ENCODE measurements around the gene PTPRN2.

PTPRN2 gene

DNA sequence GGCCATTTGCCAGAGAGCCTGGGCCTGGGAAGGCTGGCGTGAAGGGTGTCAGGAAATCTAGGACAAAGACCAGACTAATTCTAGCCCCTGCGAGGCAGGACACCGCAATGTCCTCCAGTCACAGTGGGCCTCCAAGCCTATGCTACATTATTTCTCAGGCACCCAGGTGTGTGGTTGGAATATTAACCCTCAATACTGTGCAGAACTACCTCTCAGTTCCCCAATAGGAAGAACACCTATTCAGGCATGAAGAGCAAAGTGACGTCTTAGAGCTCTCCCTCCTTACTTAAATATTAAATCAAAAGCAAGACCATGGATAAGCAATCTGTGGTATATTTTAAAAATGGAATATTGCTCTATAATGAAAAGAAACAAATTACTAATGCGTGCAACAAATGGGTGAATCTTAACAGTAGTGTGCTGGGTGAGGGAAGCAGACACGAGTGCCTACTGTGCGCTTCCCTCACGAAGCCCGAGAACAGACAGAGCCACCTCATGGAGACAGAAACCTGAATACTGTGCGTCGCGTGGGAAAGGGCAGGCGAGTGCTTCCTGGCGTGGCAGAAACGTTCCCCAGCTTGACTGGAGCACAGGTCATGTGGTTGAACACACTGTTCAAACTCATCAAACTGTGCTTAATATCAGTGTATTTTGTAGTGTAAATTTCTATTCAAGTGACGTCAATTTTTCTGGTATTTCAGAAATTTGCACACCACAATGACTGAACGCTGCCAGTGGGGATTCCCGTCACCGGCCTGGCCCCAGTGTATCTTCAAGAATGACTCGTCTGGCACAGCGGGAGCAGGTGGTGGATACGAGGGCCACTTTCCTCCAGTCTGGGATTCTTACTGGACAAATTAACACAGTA, 15.5 kb upstream of the PTPRN2 start:
- DNase-seq (ENCODE audit: low read depth in 2 of 2): no peak

DNA sequence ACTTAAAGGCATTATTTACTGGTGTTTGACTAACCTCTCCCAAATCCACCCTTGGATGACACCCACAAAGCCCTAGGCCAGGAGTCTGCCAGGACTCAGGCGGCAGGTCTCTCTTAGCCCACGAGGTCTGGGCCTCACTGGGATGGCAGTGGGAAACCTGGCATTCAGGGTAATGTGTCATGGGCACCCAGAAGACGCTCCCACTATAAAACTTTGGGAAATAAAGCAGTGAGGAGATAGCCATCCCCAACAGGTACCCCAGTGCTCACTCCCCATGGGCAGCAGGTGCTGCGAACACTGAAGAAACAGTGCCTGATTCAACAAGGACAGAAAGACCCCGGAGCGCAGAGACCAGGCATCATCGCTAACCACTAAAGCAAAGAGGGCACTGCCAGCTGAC, 14.4 kb upstream of the PTPRN2 start:
- no peak for DNase-seq (ENCODE audit: low read depth in 2 of 2)

DNA sequence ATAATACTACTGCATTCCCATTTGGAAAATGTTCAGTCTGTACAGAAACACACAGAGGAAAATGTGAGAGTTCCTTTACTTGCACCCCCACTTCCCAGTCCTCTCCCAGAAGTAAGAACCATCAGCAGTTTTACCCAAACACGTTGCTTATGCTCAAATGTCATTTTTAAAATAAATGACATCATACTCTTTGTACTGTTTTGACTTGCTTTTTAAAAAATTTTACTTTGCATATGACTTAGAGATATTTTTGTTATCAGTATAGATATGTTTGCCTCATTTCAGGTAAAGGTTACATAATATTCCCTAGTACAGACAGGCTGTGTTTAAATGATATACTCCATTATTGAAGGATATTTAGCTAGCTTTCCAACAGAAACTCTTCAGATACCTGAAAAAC, 13.5 kb upstream of the PTPRN2 start:
- no peak for DNase-seq (ENCODE audit: low read depth in 2 of 2)

DNA sequence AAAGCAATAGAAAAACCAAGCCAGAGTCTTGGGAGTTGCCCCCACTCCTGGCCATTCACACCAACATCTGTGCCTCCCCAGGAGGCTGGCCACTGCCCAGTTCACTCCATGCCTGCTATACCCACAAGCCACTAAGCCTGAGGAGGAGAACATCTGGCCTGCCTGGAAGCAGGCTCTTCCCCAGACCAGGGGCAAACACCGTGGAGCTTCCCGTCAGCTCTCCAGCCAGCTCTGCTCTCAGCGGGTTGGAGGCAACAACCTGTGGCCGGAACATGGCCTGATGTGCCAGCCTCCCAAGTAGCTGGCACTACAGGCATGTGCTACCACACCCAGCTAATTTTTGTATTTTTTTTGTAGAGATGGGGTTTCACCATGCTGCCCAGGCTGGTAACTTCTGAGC, 9.1 kb upstream of the PTPRN2 start:
- no peak for DNase-seq (ENCODE audit: low read depth in 2 of 2)

DNA sequence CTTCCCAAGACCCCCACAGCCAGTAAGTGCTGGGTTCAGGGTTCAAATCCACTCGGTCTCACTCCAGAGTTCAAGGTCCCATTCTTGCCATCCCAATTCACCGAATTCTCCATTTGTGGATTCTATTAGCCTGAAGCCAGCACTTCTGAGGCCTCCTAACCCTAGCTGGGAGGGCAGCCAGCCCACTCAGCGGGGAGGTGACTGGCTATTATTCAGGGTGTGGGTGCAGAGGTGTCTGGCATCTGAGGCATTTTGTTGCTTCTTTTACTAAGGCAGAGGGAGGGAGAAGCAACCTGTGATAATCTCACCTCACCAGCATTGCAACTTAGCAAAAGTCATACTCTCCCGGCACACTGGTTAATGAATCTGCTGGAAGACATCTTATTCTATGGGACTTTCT, 8.7 kb upstream of the PTPRN2 start:
- no peak for DNase-seq (ENCODE audit: low read depth in 2 of 2)

DNA sequence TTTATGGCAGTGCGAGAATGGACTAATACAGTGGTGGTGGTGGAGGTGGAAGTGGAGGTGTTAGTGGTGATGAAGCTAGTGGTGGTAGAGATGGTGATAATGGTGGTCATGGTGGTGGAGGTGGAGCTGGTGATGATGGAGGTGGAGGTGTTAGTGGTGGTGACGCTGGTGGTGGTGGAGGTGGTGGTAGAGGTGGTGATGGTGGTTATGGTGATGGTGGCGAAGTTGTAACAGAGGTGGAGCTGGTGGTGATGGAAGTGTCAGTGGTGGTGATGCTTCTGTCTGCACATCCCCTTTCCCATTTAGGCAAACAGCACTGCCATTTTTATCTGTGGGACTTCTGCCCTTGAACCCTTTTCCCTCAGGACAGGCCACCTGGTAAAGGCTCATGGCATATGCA, 7.4 kb upstream of the PTPRN2 start:
- no peak for DNase-seq (ENCODE audit: low read depth in 2 of 2)

DNA sequence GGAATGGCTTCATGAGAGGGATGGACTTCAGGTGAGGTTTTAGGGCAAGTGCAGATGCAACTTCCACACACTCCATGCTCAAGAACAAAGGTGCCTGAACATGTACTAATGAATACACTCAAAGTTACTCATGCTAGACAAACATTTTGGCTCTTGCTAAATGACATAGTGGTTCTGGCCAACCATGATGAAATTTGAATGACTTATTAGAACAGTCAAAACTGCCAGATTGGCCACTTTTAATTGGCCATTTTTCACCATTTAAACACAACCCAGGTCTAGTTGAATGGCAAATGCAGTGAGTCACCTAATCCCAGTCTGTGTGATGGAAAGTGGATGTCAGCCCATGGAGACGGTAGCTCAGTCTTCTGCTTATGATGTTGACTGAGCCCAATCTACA, 4.9 kb upstream of the PTPRN2 start:
- DNase-seq (ENCODE audit: low read depth in 2 of 2): no peak

DNA sequence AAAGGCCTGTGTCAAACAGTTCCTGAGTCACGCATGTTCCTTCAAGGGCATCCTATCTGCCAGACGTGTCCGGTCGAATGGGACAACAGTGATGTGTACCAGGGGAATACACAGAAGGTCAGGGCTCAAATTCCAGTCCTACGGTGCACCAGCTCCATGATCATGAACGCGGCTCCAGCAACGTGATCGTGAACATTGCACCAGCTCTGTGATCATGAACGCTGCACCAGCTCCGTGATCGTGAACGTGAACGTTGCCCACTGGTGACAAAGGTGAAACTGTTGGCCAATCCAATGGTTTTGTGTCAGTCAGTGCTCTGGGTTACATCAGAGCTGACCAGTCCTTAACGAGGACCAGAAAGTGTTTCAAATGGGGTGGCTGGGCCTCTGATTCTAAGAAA, 4.3 kb upstream of the PTPRN2 start:
- no peak for DNase-seq (ENCODE audit: low read depth in 2 of 2)

DNA sequence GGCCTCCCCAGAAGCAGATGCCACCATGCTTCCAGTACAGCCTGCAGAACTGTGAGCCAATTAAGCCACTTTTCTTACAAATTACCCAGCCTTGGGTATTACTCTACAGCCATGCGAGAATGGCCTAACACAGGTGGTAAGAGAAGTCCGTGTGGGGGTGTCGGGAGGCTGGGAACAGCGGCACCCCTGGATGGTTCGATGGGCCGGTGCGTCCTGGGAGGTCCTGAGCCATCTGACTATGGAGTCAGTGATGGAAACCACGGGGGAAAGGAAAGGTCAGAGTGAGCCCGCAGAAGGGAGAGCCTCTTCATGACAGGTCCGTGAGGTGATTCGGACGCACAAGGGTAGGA, 2.5 kb upstream of the PTPRN2 start:
- DNase-seq (ENCODE audit: low read depth in 2 of 2): no peak

DNA sequence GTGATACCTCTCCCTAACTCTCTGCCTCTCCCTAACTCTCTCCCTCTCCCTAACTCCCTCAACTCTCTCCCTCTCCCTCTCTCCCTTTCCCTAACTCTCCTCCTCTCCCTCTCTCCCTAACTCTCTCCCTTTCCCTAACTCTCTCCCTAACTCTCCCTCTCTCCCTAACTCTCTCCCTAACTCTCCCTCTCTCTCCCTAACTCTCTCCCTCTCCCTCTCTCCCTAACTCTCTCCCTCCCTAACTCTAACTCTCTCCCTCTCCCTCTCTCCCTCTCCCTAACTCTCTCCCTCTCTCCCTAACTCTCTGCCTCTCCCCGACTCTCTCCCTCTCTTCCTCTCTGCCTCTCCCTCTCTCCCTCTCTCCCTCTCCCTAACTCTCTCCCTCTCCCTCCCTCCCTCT, 2.0 kb upstream of the PTPRN2 start:
- no peak for DNase-seq (ENCODE audit: low read depth in 2 of 2)

DNA sequence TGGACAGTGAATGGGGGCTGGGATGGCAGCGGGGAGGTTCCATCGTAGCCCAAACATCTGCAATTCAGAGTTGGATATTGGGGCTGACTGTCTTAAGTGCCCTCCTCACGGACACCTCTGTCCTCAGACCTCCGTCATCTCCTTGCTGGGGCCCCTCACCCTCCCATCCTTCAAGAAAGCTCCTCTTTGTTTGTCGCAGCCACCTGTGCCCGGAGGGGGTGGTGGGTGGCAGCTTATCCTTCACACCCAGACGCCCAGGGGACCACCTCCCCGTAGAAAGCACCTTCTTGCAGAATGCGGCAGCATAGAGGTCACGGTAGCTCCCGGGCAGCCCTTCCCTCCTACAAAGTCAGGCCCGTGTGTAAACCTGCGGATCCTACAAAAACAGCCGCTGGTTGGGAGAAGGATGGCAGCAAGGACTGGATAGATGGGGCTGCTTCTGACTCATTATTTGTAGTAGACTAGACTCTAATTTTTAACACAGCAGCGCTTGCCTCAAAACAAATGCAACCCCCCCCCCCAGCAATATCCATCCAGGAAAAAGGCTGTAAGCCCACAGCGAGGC, 1.3 kb upstream of the PTPRN2 start:
- no peak for DNase-seq (ENCODE audit: low read depth in 2 of 2)

DNA sequence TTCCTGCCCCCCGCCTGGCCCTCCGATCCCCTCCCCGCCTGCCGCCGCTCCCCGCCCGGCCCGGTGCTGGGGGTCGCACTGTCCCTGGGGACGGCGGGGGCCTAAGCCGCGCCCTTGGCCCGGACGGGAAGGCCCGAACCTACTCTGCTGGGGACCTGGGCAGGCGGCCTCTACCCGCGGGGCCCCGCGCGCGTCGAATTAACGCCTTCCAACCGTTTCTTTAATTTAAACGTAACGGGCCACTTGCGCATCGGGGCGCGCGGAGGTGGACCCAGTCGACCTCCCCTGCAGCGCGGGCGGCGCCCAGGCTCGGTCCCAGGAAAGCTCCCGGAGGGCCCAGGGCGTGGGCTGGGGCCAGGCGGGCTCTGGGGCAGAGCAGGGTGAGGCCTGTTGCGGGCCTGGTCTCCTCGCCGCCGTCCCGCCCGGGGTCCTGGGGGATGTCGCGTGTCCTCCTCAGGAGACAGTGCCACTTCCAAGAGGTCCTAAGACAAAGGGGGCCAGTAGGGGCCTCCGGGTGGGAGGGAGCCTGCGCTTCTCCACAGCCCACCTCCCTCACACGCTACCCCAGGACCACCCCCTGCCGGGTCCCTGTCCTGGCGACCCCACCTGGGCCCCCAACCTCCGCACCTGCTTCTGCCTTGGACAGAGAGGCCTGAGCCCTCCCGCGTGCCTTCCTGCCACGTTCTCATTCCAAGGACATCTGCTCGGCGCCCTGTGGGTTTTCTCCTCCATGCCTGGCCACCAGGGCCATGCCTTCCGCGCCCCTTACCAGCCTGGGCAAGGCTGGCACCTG, 658 bp upstream of the PTPRN2 start:
- no peak for DNase-seq (ENCODE audit: low read depth in 2 of 2)

DNA sequence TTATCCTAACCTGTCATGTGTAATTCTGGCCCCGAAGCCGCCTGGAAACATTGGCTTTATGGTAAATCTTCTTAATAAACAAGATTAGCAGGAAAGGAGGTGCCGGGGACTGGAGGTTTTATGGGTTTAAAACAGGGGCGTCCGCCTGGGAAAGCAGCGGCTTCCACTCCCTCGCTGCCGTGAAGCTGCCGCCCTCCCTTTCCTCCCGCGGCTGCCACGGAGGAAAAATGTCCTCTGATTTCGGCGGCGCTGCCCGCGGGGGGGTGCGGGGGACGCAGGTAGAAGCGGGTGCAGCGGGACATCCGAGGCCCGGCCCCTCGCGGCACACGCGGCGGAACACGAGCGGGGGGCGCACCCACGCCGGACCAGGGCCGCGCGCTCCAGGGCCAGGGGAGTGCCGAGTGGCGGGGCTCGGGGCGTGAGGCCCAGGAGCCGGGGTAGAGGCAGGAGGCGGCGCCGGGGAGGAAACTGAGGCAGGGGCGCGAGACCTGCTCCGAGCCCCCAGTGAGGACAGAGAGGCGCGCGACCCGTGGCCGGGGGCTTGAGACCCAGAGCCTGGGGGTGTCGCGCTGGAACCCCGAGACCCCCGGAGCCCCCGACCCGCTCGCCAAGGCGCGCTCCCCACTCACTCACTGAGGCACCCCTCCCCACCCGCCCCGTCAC, 993 bp downstream of the PTPRN2 start:
- DNase-seq (ENCODE audit: low read depth in 2 of 2): no peak

DNA sequence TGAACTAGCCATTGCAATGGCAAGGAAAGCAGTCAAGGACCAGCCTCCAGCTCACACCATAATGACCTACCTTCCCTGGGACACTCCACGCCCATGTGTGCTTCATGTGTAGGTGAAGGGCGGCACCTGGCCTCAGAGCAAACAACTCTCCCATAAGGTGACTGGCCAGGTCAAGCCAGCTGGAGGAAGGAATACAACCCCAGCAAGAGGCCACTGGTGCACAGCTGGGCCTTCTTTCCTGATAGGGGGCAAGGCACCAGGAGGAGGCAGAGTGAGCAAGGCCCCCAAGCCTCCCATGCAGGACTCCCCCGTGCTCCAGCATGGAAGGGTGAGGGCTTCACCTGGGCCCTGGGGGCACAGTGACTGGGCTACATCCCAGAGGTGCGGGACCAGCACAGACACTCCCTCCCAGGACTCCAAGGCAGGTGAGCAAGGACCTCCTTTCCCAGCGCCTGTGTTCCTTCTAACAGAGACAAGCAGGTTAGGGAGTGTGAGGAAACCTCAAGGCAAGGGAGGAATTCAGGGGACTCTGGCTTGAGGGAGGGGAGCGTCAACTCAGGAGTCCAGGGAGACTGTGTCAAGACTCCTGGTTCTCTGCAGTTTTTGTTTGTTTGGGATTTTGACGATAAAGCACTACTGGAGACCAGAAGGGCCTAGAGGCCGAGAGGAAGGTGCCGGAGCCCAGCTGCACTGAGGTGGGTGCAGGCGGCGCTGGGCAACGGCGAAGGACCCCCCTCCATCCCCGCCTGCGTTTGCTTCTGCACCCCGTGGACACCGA, 1.7 kb downstream of the PTPRN2 start:
- no peak for DNase-seq (ENCODE audit: low read depth in 2 of 2)

DNA sequence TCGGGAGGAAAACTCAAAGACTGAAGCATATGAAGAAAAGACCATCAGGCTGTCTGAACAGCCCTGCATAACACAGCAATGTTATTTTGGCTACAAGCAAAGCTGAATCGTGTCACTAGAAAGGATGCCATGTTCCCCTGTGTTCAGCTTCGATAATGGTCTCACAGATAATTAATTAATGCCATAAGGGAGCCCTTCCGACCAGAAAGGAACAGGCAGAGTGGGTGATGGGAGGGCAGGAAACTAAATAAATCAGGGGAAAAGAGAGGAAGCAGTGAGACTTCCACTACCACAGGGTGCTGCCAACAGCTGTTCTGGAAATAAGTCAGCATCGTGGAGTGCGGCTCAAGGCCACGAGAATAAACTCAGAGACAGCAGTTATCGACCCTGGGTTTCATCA, 3.2 kb downstream of the PTPRN2 start:
- DNase-seq (ENCODE audit: low read depth in 2 of 2): no peak

DNA sequence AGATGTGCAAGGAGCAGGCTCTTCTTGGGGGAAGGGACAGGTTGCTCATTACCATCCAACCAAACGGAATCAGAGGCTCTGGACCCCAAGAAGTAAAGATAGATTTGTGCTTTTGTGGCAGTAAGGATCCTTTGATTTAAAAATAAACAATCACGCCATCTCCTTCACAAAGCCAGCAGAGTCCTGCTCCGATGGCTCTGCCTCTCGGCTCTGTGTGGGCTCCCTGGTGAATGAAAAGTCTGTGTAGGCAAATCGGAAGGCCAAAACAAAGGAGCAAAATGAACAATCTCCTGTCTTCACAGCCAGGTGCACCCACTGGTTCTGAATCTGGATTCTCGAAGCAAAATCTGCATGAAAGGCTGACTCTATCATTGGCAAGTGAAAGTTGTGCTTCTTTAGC, 3.8 kb downstream of the PTPRN2 start:
- no peak for DNase-seq (ENCODE audit: low read depth in 2 of 2)

DNA sequence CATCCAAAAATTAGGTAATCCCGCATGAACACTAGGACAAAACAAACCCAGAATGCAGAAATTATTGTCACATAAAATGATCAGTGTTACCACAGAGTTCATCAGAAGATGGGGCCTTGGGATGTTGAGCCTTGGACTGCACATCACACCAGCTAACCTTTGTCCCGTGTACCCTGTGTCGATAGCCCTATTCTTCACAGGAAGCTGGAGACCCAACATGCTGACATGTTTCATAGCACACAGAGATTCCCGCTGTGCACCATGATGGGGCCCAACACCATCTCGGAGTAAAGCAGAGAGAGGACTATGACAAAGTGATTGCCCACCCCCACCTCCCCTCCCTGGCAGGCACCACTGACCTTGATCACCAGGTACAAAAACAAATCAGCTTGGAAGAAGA, 4.5 kb downstream of the PTPRN2 start:
- DNase-seq (ENCODE audit: low read depth in 2 of 2): no peak

DNA sequence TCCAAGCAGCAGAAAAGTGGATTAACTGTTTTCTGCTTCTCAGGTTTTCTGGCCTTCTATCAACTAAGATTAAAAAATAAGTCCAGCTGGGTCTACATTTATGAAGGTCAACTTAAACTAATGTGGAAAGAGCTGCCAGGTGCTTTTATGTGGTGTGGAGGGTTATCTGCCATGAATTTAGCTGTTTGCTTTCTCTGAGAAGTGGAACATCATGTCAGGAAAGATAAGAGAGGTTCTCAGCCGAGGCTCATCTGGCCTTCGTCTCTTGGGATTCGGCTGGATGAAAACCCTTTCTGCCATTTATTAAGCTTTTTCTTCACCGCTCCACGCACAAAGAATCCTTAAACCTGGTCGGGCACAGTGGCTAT, 5.5 kb downstream of the PTPRN2 start:
- no peak for DNase-seq (ENCODE audit: low read depth in 2 of 2)

DNA sequence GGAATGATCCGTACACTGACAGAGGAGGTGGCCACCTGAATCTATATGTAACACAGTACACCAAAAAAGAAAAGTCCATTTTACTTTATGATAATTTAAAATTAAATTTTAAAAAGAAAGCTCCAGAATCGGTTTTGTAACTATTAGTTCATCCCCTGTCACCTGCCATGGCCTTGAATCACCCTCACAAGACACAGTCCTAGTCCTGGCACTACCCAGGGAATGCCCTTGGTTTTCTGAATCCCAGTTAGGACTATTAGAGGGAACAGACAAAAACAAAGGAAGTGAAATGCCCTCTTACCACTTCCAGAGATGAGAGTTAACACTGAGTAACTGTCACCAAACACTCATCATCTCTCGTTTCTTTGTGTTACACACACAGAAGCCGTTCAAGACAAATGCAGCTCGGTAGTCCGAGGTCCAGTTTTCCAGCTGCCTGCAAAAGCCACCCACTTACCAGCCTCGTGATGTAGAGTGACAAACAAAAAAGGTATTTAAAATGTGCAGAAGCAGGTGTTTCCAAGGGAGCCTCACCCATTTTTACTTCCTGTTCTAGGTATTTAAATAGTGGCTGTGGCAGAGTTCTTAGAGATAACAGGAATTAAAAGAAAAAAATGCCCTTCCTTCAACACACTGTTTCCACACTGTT, 6.1 kb downstream of the PTPRN2 start:
- DNase-seq (ENCODE audit: low read depth in 2 of 2): no peak

DNA sequence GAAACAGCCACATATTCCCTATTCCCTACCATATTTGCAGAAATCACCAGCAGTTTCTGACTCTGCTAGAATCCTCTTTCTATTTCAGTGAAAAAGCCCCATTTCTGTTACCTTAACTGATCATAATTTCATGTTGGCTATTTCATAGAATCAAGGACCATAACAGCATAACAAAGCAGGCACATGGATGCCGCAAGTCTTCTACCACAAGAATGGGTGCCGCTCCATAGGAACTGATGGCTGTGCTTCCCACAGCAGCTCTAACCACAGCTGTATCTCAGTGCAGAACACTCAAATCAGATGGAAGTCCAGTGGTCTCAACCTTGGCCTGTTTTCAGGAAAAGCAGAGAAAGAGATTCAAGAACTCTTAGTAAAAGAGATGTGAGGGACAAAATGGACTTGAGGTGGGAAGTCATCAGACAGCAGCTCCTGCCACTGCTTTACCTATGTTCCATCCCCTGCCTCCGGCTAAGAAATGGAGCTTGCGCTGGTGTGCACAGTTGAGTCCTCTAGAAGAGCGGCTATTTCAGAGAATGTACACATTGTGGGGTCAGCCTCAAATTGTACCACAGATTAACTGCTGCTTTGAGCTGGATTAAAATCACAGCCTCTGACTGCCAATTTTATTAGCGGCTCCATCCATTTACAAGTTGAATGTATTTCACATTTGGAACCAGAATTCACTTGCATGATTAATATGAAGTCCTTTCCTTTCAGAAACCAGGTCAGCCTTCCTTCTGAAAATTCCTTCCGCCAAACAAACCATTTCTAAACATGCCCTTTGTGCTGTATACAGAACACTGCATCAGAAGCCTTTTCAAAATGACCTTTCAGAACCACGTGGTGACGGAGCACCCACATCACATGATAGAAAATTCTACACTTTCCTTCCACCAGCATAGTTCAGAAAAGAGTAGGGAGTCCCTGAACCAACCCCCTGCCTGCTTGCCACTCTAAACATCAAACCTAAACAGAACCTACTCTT, 7.7 kb downstream of the PTPRN2 start:
- DNase-seq (ENCODE audit: low read depth in 2 of 2): no peak
